ENCODE measurements around the gene MED13L.

DNA sequence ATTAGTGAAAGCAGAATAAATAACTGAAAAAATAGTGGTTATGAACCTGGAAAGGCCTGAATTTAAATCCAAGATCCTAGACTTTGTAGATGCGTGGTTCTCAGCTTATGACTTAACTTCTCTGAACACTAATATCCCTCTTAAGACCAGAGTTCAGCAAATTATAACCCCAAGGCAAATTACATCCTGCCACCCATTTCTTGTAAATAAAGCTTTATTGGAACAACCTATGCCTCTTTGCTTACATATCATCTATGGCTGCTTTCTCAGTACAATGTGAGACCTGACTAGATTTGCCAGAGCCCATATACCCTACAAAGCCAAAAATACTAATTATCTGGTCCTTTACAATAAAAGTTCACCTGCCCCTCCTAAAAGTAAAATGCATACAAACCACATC lies 199.1 kb downstream of the MED13L start:
- TF ChIP-seq, protein P1, sequence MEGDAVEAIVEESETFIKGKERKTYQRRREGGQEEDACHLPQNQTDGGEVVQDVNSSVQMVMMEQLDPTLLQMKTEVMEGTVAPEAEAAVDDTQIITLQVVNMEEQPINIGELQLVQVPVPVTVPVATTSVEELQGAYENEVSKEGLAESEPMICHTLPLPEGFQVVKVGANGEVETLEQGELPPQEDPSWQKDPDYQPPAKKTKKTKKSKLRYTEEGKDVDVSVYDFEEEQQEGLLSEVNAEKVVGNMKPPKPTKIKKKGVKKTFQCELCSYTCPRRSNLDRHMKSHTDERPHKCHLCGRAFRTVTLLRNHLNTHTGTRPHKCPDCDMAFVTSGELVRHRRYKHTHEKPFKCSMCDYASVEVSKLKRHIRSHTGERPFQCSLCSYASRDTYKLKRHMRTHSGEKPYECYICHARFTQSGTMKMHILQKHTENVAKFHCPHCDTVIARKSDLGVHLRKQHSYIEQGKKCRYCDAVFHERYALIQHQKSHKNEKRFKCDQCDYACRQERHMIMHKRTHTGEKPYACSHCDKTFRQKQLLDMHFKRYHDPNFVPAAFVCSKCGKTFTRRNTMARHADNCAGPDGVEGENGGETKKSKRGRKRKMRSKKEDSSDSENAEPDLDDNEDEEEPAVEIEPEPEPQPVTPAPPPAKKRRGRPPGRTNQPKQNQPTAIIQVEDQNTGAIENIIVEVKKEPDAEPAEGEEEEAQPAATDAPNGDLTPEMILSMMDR (IDR thresholded peaks at IDR 0.05) = no peak
- no peak for TF ChIP-seq POLR2A (IDR thresholded peaks at IDR 0.05)

Data from heart left ventricle (tissue), 13 donors.